ENCODE measurements around the gene CAP1.

CAP1 gene

DNA sequence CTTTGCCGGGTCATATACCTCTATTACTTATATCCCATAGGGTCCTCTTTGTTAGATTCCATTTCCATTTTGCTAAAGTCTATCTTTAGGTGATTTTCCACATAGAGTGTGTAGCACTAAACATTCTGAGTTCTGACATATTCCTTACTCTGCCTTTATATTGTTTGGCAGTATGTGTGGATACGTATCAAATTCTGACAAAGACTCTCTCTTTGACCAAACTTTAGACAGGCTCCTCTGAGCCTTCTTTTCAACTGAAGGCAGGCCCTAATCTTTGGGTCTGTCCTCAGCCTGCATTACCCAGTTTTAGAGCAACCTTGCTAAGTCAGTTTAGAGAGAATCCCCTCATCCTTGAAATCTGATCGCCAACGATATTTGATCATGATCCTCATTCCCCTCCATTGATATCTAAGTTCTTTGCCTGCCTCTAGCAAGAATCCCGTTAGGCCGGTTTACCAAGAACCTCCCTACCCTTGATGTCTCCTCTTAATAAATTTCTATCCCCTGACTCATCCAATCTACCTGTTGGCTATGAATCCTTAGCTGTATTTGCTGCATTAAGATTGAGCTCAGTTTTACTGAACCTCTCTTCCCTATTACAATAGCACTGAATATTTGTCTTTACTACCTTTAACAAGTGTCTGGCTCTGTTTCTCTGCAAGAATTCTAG is 66.9 kb downstream of the CAP1 start:
- TF ChIP-seq POLR2AphosphoS5 (IDR thresholded peaks at IDR 0.05; ENCODE audit: low read depth, low read length) (no peak), POLR2A (IDR thresholded peaks at IDR 0.05; ENCODE audit: low read depth, low read length) (no peak), TAF1 (IDR thresholded peaks at IDR 0.05; ENCODE audit: borderline replicate concordance, low read depth, low read length) (no peak)
- FAIRE-seq, result no peak

DNA sequence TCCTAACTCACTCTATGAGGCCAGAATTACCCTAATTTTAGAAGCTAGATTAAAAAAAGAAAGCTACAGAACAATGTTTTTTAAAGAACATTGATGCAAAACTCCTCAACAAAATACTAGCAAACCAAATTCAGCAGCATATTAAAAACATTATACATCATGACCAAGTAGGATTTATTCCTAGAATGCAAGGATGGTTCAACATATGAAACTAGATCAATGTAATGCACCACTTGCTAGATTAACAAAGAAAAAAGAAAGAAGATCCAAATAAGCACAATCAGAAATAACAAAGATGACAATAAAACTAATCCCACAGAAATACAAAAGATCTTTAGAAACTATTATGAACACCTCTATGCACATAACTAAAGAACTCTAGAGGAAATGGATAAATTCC is 69.9 kb downstream of the CAP1 start:
- FAIRE-seq (no peak), DNase-seq (ENCODE audit: insufficient read length) (no peak)
- TF ChIP-seq POLR2A (IDR thresholded peaks at IDR 0.05; ENCODE audit: low read depth, low read length) (no peak), POLR2AphosphoS5 (IDR thresholded peaks at IDR 0.05; ENCODE audit: low read depth, low read length) (no peak), TAF1 (IDR thresholded peaks at IDR 0.05; ENCODE audit: borderline replicate concordance, low read depth, low read length) (no peak)

More for the DNA sequence above, 66.9 kb downstream of the CAP1 start:
- no peak for DNase-seq (ENCODE audit: insufficient read length)

DNA sequence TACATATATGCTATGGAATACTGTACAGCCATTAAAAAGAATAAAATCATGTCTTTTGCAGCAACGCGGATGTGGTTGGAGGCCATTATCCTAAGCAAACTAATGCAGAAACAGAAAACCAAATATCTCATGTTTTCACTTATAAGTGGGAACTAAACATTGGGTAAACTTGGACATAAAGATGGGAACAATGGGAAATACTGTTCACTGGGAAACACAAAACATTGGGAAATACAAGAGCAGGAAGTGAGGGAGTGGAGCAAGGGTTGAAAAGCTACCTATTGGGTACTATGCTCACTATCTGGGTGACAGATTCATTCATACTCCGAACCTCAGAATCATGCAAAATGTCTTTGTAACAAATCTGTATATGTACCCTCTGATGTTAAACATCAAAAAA is 73.9 kb downstream of the CAP1 start:
- DNase-seq (ENCODE audit: insufficient read length) (no peak), FAIRE-seq (no peak)
- TF ChIP-seq POLR2A (IDR thresholded peaks at IDR 0.05; ENCODE audit: low read depth, low read length) (no peak), TAF1 (IDR thresholded peaks at IDR 0.05; ENCODE audit: borderline replicate concordance, low read depth, low read length) (no peak), POLR2AphosphoS5 (IDR thresholded peaks at IDR 0.05; ENCODE audit: low read depth, low read length) (no peak)

DNA sequence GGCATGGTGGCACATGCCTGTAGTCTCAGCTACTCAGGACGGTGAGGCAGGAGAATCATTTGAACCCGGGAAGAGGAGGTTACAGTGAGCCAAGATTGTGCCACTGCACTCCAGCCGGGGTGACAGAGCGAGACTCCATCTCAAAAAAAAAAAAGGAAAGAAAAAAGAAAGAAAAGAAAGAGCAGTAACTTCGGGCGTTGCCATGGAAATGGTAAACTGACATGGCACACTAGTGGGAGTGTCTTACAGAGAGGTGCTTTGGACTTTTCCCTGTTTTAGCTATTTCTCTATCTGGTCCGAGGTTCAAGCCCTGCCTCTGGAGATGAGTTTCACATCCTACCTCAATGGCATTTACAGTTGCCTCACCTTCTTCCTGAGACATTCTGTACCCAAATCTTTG is 79.6 kb downstream of the CAP1 start:
- DNase-seq (ENCODE audit: insufficient read length) (no peak), FAIRE-seq (no peak)
- TF ChIP-seq POLR2AphosphoS5 (IDR thresholded peaks at IDR 0.05; ENCODE audit: low read depth, low read length), result no peak
